ENCODE results near the gene CLN5.
A peak's percentile ranks its signal among the peaks of the same experiment; 100 is the strongest.
"Not testable (repeated sequence)": the region's sequence is repeated elsewhere in the genome, so short reads cannot be mapped to it uniquely, and the experiment has no call there.

The CLN5 gene

GRCh38 chr13:76975863-76976262 lies 16.0 kb upstream of the CLN5 start:
- no peak for DNase-seq (ENCODE audit: low read depth in 2 of 2)

- DNase-seq (ENCODE audit: low read depth in 2 of 2), result no peak
Observed at GRCh38 chr13:76976490-76976889, 15.4 kb upstream of the CLN5 start.

GRCh38 chr13:76976929-76977328 lies 15.0 kb upstream of the CLN5 start:
- DNase-seq (ENCODE audit: low read depth in 2 of 2), result no peak

GRCh38 chr13:76980075-76980718 lies 11.7 kb upstream of the CLN5 start:
- peak; percentile 58 to 68 for DNase-seq (ENCODE audit: low read depth in 2 of 2)

- no peak for DNase-seq (ENCODE audit: low read depth in 2 of 2)
Observed at GRCh38 chr13:76982061-76982460, 9.8 kb upstream of the CLN5 start.

- DNase-seq (ENCODE audit: low read depth in 2 of 2), result no peak
Observed at GRCh38 chr13:76983676-76984075, 8.2 kb upstream of the CLN5 start.

- DNase-seq (ENCODE audit: low read depth in 2 of 2), result peak; percentile 56 to 64
Observed at GRCh38 chr13:76991432-76991795, 467 bp upstream of the CLN5 start.

GRCh38 chr13:76992548-76993001 lies 694 bp downstream of the CLN5 start:
- no peak for DNase-seq (ENCODE audit: low read depth in 2 of 2)

GRCh38 chr13:76993021-76993420 lies 1.1 kb downstream of the CLN5 start:
- DNase-seq (ENCODE audit: low read depth in 2 of 2), result no peak

- DNase-seq (ENCODE audit: low read depth in 2 of 2), result no peak
Observed at GRCh38 chr13:76993473-76993872, 1.6 kb downstream of the CLN5 start.

- no peak for DNase-seq (ENCODE audit: low read depth in 2 of 2)
Observed at GRCh38 chr13:76994281-76994680, 2.4 kb downstream of the CLN5 start.

- no peak for DNase-seq (ENCODE audit: low read depth in 2 of 2)
Observed at GRCh38 chr13:77000475-77000874, 8.6 kb downstream of the CLN5 start.

GRCh38 chr13:77001540-77001939 lies 9.7 kb downstream of the CLN5 start:
- DNase-seq (ENCODE audit: low read depth in 2 of 2), result no peak

- DNase-seq (ENCODE audit: low read depth in 2 of 2), result no peak
Observed at GRCh38 chr13:77001963-77002587, 10.2 kb downstream of the CLN5 start.

GRCh38 chr13:77002590-77003190 lies 10.8 kb downstream of the CLN5 start:
- DNase-seq (ENCODE audit: low read depth in 2 of 2), result no peak

GRCh38 chr13:77008337-77008736 lies 16.5 kb downstream of the CLN5 start:
- DNase-seq (ENCODE audit: low read depth in 2 of 2), result not testable (repeated sequence)

GRCh38 chr13:77009011-77009410 lies 17.1 kb downstream of the CLN5 start:
- no peak for DNase-seq (ENCODE audit: low read depth in 2 of 2)

GRCh38 chr13:77009719-77010118 lies 17.8 kb downstream of the CLN5 start:
- not testable (repeated sequence) for DNase-seq (ENCODE audit: low read depth in 2 of 2)

- no peak for DNase-seq (ENCODE audit: low read depth in 2 of 2)
Observed at GRCh38 chr13:77013853-77014542, 22.1 kb downstream of the CLN5 start.

GRCh38 chr13:77014906-77015685 lies 23.2 kb downstream of the CLN5 start:
- DNase-seq (ENCODE audit: low read depth in 2 of 2), result no peak

- no peak for DNase-seq (ENCODE audit: low read depth in 2 of 2)
Observed at GRCh38 chr13:77016251-77016812, 24.5 kb downstream of the CLN5 start.
